ENCODE results near the gene HTR1D. TPM values are rescaled to one million over a fixed set of nuclear protein-coding genes. Genes with fewer than 3 reads are reported as not detected.
"Not testable (repeated sequence)": the region's sequence is repeated elsewhere in the genome, so short reads cannot be mapped to it uniquely, and the experiment has no call there.

Gene HTR1D
- polyA plus RNA-seq, 4 donors = 0.21 to 11.3 (median 6.2) TPM

DNA sequence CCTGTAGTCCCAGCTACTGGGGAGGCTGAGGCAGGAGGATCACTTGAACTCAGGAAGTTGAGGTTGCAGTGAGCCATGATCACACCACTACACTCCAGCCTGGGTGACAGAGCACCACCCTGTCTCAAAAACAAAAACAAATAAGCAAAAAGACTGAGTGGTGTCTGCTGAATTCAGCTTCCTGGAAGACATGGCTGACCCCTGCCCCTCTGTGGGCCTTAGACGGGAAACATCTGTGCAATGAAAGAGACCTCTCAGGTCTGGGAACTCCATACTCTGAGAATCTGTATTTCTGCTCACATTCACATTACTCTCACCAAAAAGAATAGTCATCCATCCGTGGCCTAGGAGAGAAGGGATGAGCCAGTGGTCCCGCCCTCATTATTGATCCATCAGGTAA lies 2.0 kb downstream of the HTR1D start:
- no peak for FAIRE-seq
- peaks cover 0 to 3% of the 10 kb centered on the region in 2 donors for H3K9me3 ChIP-seq (ENCODE audit: control insufficient read depth in 2 of 2, insufficient read depth in 1 of 2, low read depth in 1 of 2, low read length in 1 of 2)
- H3K4me3 ChIP-seq (ENCODE audit: low read depth in 1 of 3, low read length in 3 of 3) = peak overlapping the region in 1 of 3 donors; percentile 97

DNA sequence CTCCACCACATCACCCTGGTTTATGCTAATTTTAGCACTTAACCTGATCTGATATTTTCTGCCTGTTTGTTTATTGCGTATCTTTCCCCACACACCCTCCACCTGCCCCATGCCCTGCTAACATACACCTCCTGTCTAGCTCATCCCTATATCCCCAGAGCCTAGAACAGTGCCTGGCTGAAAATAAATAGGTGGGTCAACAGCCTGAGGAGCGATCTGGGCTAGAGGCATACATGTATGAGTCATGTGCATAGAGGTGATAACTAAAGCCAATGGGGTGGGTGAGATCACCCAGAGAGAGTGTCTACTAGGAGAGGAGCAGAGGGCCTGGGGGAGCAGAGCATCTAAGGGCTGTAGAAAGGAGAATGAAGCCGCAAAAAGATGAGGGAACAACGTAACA lies 2.7 kb downstream of the HTR1D start:
- FAIRE-seq (no peak), DNase-seq (no peak)
- H3K27ac ChIP-seq (ENCODE audit: low read depth in 1 of 3, low read length in 2 of 3) = no peak overlapping the region
- H3K4me1 ChIP-seq (ENCODE audit: control insufficient read depth in 3 of 3, insufficient read depth in 2 of 3, low read depth in 1 of 3, low read length in 2 of 3) = peaks cover 0 to 5% (median 2%) of the 10 kb centered on the region in 3 donors
- 86 to 91% (median 88%) methylated on average over 4 of the region's 4 CpGs for WGBS, 3 donors
- peaks cover 0 to 50% (median 9%) of the 10 kb centered on the region in 3 donors for H3K27me3 ChIP-seq (ENCODE audit: control insufficient read depth in 3 of 3, insufficient read depth in 3 of 3, low read length in 3 of 3)
- H3K9me3 ChIP-seq (ENCODE audit: control insufficient read depth in 2 of 2, insufficient read depth in 1 of 2, low read depth in 1 of 2, low read length in 1 of 2) = no peaks in the 10 kb centered on the region
- H3K36me3 ChIP-seq (ENCODE audit: control insufficient read depth in 3 of 3, insufficient read depth in 2 of 3, low read depth in 1 of 3, low read length in 3 of 3) = no peaks in the 10 kb centered on the region
- H3K4me3 ChIP-seq (ENCODE audit: low read depth in 1 of 3, low read length in 3 of 3) = no peak overlapping the region

More for the DNA sequence above, 2.0 kb downstream of the HTR1D start:
- no peaks in the 10 kb centered on the region for H3K36me3 ChIP-seq (ENCODE audit: control insufficient read depth in 3 of 3, insufficient read depth in 2 of 3, low read depth in 1 of 3, low read length in 3 of 3)
- H3K4me1 ChIP-seq (ENCODE audit: control insufficient read depth in 3 of 3, insufficient read depth in 2 of 3, low read depth in 1 of 3, low read length in 2 of 3) = peaks cover 0 to 5% (median 2%) of the 10 kb centered on the region in 3 donors
- DNase-seq = no peak
- no peak overlapping the region for H3K27ac ChIP-seq (ENCODE audit: low read depth in 1 of 3, low read length in 2 of 3)
- H3K27me3 ChIP-seq (ENCODE audit: control insufficient read depth in 3 of 3, insufficient read depth in 3 of 3, low read length in 3 of 3) = peaks cover 0 to 53% (median 9%) of the 10 kb centered on the region in 3 donors
- 88 to 92% (median 88%) methylated on average over 3 of the region's 3 CpGs for WGBS, 3 donors

DNA sequence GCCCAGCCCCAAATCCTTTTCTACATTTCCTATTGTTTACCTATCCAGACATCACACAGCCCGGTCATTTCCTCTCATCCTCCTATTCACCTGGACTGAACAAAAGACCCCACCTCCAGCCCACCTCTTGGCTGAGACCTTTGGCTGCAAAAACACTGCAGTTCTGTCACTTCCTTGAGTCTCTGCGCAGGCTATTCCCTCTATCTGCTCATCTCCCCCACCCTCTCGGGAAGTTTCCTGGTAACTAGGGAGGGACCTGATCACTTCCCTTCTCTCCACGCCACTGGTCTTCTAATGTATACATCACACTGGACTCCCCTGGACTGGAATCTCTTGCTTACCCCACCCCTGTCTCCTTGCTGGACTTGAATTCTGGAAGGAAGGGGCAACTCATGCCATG lies 5.3 kb downstream of the HTR1D start:
- FAIRE-seq = no peak
- H3K27me3 ChIP-seq (ENCODE audit: control insufficient read depth in 3 of 3, insufficient read depth in 3 of 3, low read length in 3 of 3) = peaks cover 0 to 27% (median 9%) of the 10 kb centered on the region in 3 donors
- peak in 1 of 2 donors; percentile 29 for DNase-seq
- no peak overlapping the region for H3K4me3 ChIP-seq (ENCODE audit: low read depth in 1 of 3, low read length in 3 of 3)
- no peaks in the 10 kb centered on the region for H3K36me3 ChIP-seq (ENCODE audit: control insufficient read depth in 3 of 3, insufficient read depth in 2 of 3, low read depth in 1 of 3, low read length in 3 of 3)
- H3K4me1 ChIP-seq (ENCODE audit: control insufficient read depth in 3 of 3, insufficient read depth in 2 of 3, low read depth in 1 of 3, low read length in 2 of 3) = peaks cover 0 to 2% (median 0%) of the 10 kb centered on the region in 3 donors
- WGBS, 3 donors = 37 to 67% (median 66%) methylated on average over 4 of the region's 4 CpGs
- H3K9me3 ChIP-seq (ENCODE audit: control insufficient read depth in 2 of 2, insufficient read depth in 1 of 2, low read depth in 1 of 2, low read length in 1 of 2) = no peaks in the 10 kb centered on the region
- H3K27ac ChIP-seq (ENCODE audit: low read depth in 1 of 3, low read length in 2 of 3) = no peak overlapping the region

DNA sequence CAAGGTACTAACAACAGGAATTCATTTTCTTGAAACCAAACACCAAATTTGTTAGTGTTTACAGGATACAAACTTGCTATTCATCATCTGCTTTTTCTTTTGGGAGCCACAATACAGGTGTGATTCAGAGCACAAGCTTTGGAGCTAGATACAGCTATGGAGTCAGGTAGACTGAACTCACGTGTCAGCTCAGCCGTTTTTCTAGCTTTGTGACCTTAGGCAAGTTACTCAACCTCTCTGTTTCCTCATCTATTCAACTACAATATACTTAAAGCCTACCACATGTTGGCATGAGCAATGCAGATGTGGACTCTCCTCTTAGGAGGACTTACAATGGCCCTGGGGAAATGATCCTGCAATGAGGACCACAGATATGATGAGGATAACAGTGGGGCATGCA lies 6.3 kb downstream of the HTR1D start:
- WGBS, 3 donors = 61 to 74% (median 66%) methylated on average over 2 of the region's 2 CpGs
- Histone ChIP-seq H3K27me3 (ENCODE audit: control insufficient read depth in 3 of 3, insufficient read depth in 3 of 3, low read length in 3 of 3) (peaks cover 0 to 17% (median 6%) of the 10 kb centered on the region in 3 donors), H3K4me3 (ENCODE audit: low read depth in 1 of 3, low read length in 3 of 3) (no peak overlapping the region), H3K27ac (ENCODE audit: low read depth in 1 of 3, low read length in 2 of 3) (no peak overlapping the region), H3K36me3 (ENCODE audit: control insufficient read depth in 3 of 3, insufficient read depth in 2 of 3, low read depth in 1 of 3, low read length in 3 of 3) (no peaks in the 10 kb centered on the region), H3K4me1 (ENCODE audit: control insufficient read depth in 3 of 3, insufficient read depth in 2 of 3, low read depth in 1 of 3, low read length in 2 of 3) (no peaks in the 10 kb centered on the region), H3K9me3 (ENCODE audit: control insufficient read depth in 2 of 2, insufficient read depth in 1 of 2, low read depth in 1 of 2, low read length in 1 of 2) (no peaks in the 10 kb centered on the region)
- DNase-seq (no peak), FAIRE-seq (no peak)

DNA sequence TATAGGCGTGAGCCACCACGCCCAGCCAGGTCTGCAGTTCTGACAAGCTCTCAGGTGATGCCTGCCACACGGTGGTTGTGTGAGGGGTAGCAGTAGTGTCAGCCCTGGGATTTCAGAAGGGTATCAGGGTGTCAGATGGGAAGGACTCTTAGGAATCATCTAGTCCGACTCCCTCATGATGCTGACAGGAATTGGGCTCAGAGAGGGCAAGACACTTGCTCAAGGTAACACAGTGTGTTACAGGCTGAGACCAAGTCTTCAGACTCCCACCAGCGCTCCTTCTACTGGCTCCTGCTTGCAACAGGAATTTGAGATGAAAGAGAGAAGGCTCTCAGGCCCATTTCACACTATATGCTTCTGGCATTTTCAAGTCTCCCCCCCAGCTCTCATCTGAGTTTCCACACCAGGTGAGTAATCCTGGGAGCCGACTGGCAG lies 6.9 kb downstream of the HTR1D start:
- WGBS, 3 donors = 43 to 53% (median 46%) methylated on average over 5 to 6 of the region's 6 CpGs
- FAIRE-seq = no peak
- H3K36me3 ChIP-seq (ENCODE audit: control insufficient read depth in 3 of 3, insufficient read depth in 2 of 3, low read depth in 1 of 3, low read length in 3 of 3) = no peaks in the 10 kb centered on the region

DNA sequence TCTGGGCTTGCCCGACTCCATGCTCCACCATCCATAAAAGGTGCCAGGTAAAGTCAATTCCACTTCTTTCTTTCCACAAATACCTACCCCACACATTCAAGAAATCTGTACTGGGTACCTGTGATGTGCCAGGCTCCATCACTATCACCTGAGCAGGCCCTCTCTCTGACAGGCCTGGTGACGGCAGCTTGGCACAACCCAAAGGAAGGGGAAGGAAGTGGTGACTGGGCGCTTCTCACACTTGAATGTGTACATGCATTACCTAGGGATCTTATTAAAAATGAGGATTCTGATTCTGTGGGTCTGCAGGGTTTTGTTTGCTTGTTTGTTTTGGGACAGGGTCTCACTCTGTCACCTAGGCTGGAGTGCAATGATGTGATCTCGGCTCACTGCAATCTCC lies 7.5 kb downstream of the HTR1D start:
- FAIRE-seq (no peak), DNase-seq (no peak)
- WGBS, 3 donors = 73 to 90% (median 79%) methylated on average over 4 of the region's 4 CpGs
- H3K4me1 ChIP-seq (ENCODE audit: control insufficient read depth in 3 of 3, insufficient read depth in 2 of 3, low read depth in 1 of 3, low read length in 2 of 3) = no peaks in the 10 kb centered on the region
- peaks cover 0 to 7% (median 0%) of the 10 kb centered on the region in 3 donors for H3K27me3 ChIP-seq (ENCODE audit: control insufficient read depth in 3 of 3, insufficient read depth in 3 of 3, low read length in 3 of 3)
- no peaks in the 10 kb centered on the region for H3K36me3 ChIP-seq (ENCODE audit: control insufficient read depth in 3 of 3, insufficient read depth in 2 of 3, low read depth in 1 of 3, low read length in 3 of 3)
- no peak overlapping the region for H3K4me3 ChIP-seq (ENCODE audit: low read depth in 1 of 3, low read length in 3 of 3)
- no peak overlapping the region for H3K27ac ChIP-seq (ENCODE audit: low read depth in 1 of 3, low read length in 2 of 3)
- no peaks in the 10 kb centered on the region for H3K9me3 ChIP-seq (ENCODE audit: control insufficient read depth in 2 of 2, insufficient read depth in 1 of 2, low read depth in 1 of 2, low read length in 1 of 2)

More for the DNA sequence above, 6.9 kb downstream of the HTR1D start:
- DNase-seq = no peak
- no peaks in the 10 kb centered on the region for H3K9me3 ChIP-seq (ENCODE audit: control insufficient read depth in 2 of 2, insufficient read depth in 1 of 2, low read depth in 1 of 2, low read length in 1 of 2)
- no peak overlapping the region for H3K4me3 ChIP-seq (ENCODE audit: low read depth in 1 of 3, low read length in 3 of 3)
- no peaks in the 10 kb centered on the region for H3K4me1 ChIP-seq (ENCODE audit: control insufficient read depth in 3 of 3, insufficient read depth in 2 of 3, low read depth in 1 of 3, low read length in 2 of 3)
- no peak overlapping the region for H3K27ac ChIP-seq (ENCODE audit: low read depth in 1 of 3, low read length in 2 of 3)
- peaks cover 0 to 11% (median 1%) of the 10 kb centered on the region in 3 donors for H3K27me3 ChIP-seq (ENCODE audit: control insufficient read depth in 3 of 3, insufficient read depth in 3 of 3, low read length in 3 of 3)

DNA sequence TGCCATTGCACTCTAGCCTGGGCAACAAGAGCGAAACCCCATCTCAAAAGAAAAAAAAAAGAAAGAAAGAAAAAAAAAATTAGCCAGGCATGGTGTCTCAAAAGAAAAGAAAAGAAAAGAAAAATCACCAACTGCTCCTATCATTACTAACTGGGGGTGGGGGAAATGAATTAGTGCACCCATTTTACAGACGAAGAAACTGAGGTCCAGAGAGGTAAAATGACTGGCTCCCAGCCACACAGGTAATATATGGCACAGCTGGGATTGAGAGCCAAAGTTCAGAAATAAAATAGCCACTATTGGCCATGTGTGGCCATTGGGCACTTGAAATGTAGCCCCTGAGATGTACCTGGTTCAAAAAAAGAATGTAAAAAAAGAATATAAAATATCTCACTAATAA lies 8.8 kb downstream of the HTR1D start:
- Histone ChIP-seq H3K27ac (ENCODE audit: low read depth in 1 of 3, low read length in 2 of 3) (no peak overlapping the region), H3K36me3 (ENCODE audit: control insufficient read depth in 3 of 3, insufficient read depth in 2 of 3, low read depth in 1 of 3, low read length in 3 of 3) (no peaks in the 10 kb centered on the region), H3K4me3 (ENCODE audit: low read depth in 1 of 3, low read length in 3 of 3) (no peak overlapping the region), H3K4me1 (ENCODE audit: control insufficient read depth in 3 of 3, insufficient read depth in 2 of 3, low read depth in 1 of 3, low read length in 2 of 3) (no peaks in the 10 kb centered on the region), H3K9me3 (ENCODE audit: control insufficient read depth in 2 of 2, insufficient read depth in 1 of 2, low read depth in 1 of 2, low read length in 1 of 2) (no peaks in the 10 kb centered on the region), H3K27me3 (ENCODE audit: control insufficient read depth in 3 of 3, insufficient read depth in 3 of 3, low read length in 3 of 3) (peaks cover 0 to 7% (median 0%) of the 10 kb centered on the region in 3 donors)
- no peak for DNase-seq
- WGBS, 3 donors = 78 to 88% (median 87%) methylated on average over 2 of the region's 2 CpGs
- no peak for FAIRE-seq

DNA sequence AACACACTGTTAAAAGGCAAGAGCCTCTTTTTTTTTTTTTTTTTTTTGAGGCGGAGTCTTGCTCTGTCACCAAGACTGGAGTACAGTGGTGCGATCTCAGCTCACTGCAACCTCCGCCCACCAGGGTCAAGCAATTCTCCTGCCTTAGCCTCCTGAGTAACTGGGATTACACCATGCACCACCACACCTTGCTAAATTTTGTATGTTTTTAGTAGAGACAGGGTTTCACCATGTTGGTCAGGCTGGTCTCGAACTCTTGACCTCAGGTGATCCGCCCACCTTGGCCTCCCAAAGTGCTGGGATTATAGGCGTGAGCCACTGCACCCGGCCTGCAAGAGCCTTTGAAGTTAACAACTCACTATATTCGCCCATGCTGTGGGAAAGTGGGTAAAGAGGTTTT lies 9.6 kb downstream of the HTR1D start:
- not testable (repeated sequence) for H3K36me3 ChIP-seq (ENCODE audit: control insufficient read depth in 3 of 3, insufficient read depth in 2 of 3, low read depth in 1 of 3, low read length in 3 of 3); H3K4me1 ChIP-seq (ENCODE audit: control insufficient read depth in 3 of 3, insufficient read depth in 2 of 3, low read depth in 1 of 3, low read length in 2 of 3); H3K9me3 ChIP-seq (ENCODE audit: control insufficient read depth in 2 of 2, insufficient read depth in 1 of 2, low read depth in 1 of 2, low read length in 1 of 2); H3K27me3 ChIP-seq (ENCODE audit: control insufficient read depth in 3 of 3, insufficient read depth in 3 of 3, low read length in 3 of 3); DNase-seq; H3K4me3 ChIP-seq (ENCODE audit: low read depth in 1 of 3, low read length in 3 of 3); H3K27ac ChIP-seq (ENCODE audit: low read depth in 1 of 3, low read length in 2 of 3); FAIRE-seq
- 83 to 92% (median 87%) methylated on average over 7 to 8 of the region's 8 CpGs for WGBS, 3 donors

DNA sequence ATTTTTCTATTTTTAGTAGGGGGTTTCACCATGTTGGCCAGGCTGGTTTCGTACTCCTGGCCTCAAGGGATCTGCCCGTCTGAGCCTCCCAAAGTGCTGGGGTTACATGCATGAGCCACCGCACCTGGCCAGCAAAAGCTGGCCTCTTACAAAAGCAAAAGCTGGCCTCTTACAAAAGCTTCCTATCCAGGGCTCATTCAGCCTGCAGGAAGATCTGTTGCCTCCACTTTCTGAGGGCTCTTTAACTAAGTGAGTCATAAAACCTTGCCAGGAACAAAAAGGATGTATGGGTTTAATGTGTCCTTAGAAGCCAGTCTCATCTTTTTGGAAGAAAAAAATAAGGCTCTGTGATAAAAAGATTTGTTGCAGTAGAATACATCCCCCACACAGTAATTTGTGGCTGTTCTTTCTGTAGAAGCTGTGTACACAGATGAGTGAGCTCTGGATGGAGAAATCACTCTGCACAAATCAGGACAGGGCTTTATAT lies 15.0 kb downstream of the HTR1D start:
- FAIRE-seq (no peak), DNase-seq (no peak)
- no peaks in the 10 kb centered on the region for H3K9me3 ChIP-seq (ENCODE audit: control insufficient read depth in 2 of 2, insufficient read depth in 1 of 2, low read depth in 1 of 2, low read length in 1 of 2)
- WGBS, 3 donors = 65 to 85% (median 68%) methylated on average over 3 of the region's 3 CpGs
- no peaks in the 10 kb centered on the region for H3K36me3 ChIP-seq (ENCODE audit: control insufficient read depth in 3 of 3, insufficient read depth in 2 of 3, low read depth in 1 of 3, low read length in 3 of 3)
- no peak overlapping the region for H3K27ac ChIP-seq (ENCODE audit: low read depth in 1 of 3, low read length in 2 of 3)
- H3K4me3 ChIP-seq (ENCODE audit: low read depth in 1 of 3, low read length in 3 of 3) = no peak overlapping the region
- H3K27me3 ChIP-seq (ENCODE audit: control insufficient read depth in 3 of 3, insufficient read depth in 3 of 3, low read length in 3 of 3) = no peaks in the 10 kb centered on the region
- H3K4me1 ChIP-seq (ENCODE audit: control insufficient read depth in 3 of 3, insufficient read depth in 2 of 3, low read depth in 1 of 3, low read length in 2 of 3) = no peaks in the 10 kb centered on the region
